GM12891 (cell line): Measurements from ENCODE around the gene MARCHF9.

Source experiments
- POLR2A ChIP-seq: IDR thresholded peaks from 2 replicates; pipeline ENCODE4 v1.6.1; 2011; ENCODE audit warnings: low read depth, low read length, control low read depth
- POLR2AphosphoS5 ChIP-seq: IDR thresholded peaks from 2 replicates; pipeline ENCODE4 v1.6.1; 2011; ENCODE audit warnings: low read depth, low read length, control low read depth

- TF ChIP-seq POLR2AphosphoS5 (no peak), POLR2A (no peak)
Observed at GRCh38 chr12:57718641-57719528, 36.0 kb upstream of the MARCHF9 start.
